HEK293 (cell line): Measurements from ENCODE around the gene FGD4.

Source experiments
- CTCF ChIA-PET: fragments of 350-600 bp; formaldehyde crosslinking; extraction: SDS; loops from one replicate; lab custom pipeline; 2021; ENCODE audit warnings: antibody characterized with exemption; lab: Yijun Ruan, JAX
- POLR2A ChIA-PET: fragments of 300-600 bp; formaldehyde crosslinking; extraction: SDS; loops from one replicate; lab custom pipeline; 2020; ENCODE audit warnings: antibody characterized with exemption, inconsistent platforms; lab: Yijun Ruan, JAX
- H3K27ac ChIP-seq: fragments of 200-500 bp; sonication (Bioruptor generic); 2 replicates; pipeline ENCODE4 v1.5.1; 2014; ENCODE audit warnings: low read depth, low read length, control low read depth, inconsistent platforms; ENCODE audit errors: extremely low read depth
- H3K36me3 ChIP-seq, 2 experiments: fragments of 200-500 bp in 1 of 2; sonication (Bioruptor generic) in 1 of 2; 1 replicate in 1 of 2; 2 replicates in 1 of 2; pipeline ENCODE4 v1.5.1; 2014 to 2017; ENCODE audit warnings: inconsistent platforms in 2 of 2, low read length in 2 of 2; ENCODE audit not compliant: control insufficient read depth in 2 of 2, insufficient read depth in 1 of 2
- H3K4me1 ChIP-seq: fragments of 200-500 bp; sonication (Bioruptor generic); 2 replicates; pipeline ENCODE4 v1.5.1; 2014; ENCODE audit warnings: mild to moderate bottlenecking, low read length, inconsistent platforms; ENCODE audit not compliant: control insufficient read depth, insufficient read depth
- H3K4me3 ChIP-seq: 2 replicates; pipeline ENCODE4 v1.5.1; 2011; ENCODE audit warnings: low read depth, mild to moderate bottlenecking, control low read depth, low read length, moderate library complexity
- H3K9me3 ChIP-seq: fragments of 200-500 bp; sonication (Bioruptor generic); 2 replicates; pipeline ENCODE4 v1.5.1; 2014; ENCODE audit warnings: low read depth, low read length, inconsistent platforms; ENCODE audit not compliant: control insufficient read depth, insufficient read depth
- BCL11A ChIP-seq: fragments of 450-650 bp; formaldehyde crosslinking; IDR thresholded peaks from 2 replicates; pipeline ENCODE4 v1.5.1; 2016; ENCODE audit warnings: low read depth, missing biosample characterization, missing genetic modification characterization
- BCL11B ChIP-seq: fragments of 450-650 bp; formaldehyde crosslinking; IDR thresholded peaks from 2 replicates; pipeline ENCODE4 v1.5.1; 2016; ENCODE audit warnings: low read depth, missing biosample characterization, missing genetic modification characterization
- YY1 ChIP-seq: fragments of 450-650 bp; formaldehyde crosslinking; IDR thresholded peaks from 2 replicates; pipeline ENCODE4 v1.5.1; 2018; ENCODE audit warnings: missing biosample characterization, missing genetic modification characterization
- ZFP41 ChIP-seq: fragments of 450-650 bp; formaldehyde crosslinking; IDR thresholded peaks from 2 replicates; pipeline ENCODE4 v1.5.1; 2016; ENCODE audit warnings: missing biosample characterization, missing genetic modification characterization, borderline replicate concordance
- ZNF24 ChIP-seq: fragments of 450-650 bp; formaldehyde crosslinking; IDR thresholded peaks from 2 replicates; pipeline ENCODE4 v1.5.1; 2016; ENCODE audit warnings: missing biosample characterization, missing genetic modification characterization
- ZNF549 ChIP-seq: fragments of 450-650 bp; IDR thresholded peaks from 2 replicates; pipeline ENCODE4 v1.5.1; 2018; ENCODE audit warnings: missing biosample characterization, missing genetic modification characterization, mild to moderate bottlenecking, inconsistent platforms, moderate library complexity
- ZNF558 ChIP-seq: fragments of 450-650 bp; formaldehyde crosslinking; IDR thresholded peaks from 2 replicates; pipeline ENCODE4 v1.5.1; 2016; ENCODE audit warnings: missing biosample characterization, missing genetic modification characterization
- ZNF624 ChIP-seq: fragments of 450-650 bp; formaldehyde crosslinking; IDR thresholded peaks from 2 replicates; pipeline ENCODE4 v1.5.1; 2017; ENCODE audit warnings: missing biosample characterization, missing genetic modification characterization
- TF ChIP-seq, protein P1 (sequence below): fragments of 450-650 bp; formaldehyde crosslinking; conservative IDR thresholded peaks from 2 replicates; pipeline ENCODE4 v1.5.1; 2016; ENCODE audit warnings: low read depth, missing biosample characterization, missing genetic modification characterization
- TF ChIP-seq, protein P2 (sequence below): fragments of 450-650 bp; formaldehyde crosslinking; IDR thresholded peaks from 2 replicates; pipeline ENCODE4 v1.5.0; 2017; ENCODE audit warnings: missing biosample characterization, missing genetic modification characterization, borderline replicate concordance
- TF ChIP-seq, protein P3 (sequence below): fragments of 450-650 bp; formaldehyde crosslinking; IDR thresholded peaks from 2 replicates; pipeline ENCODE4 v1.5.1; 2016; ENCODE audit warnings: missing biosample characterization, missing genetic modification characterization, borderline replicate concordance

The FGD4 gene

DNA sequence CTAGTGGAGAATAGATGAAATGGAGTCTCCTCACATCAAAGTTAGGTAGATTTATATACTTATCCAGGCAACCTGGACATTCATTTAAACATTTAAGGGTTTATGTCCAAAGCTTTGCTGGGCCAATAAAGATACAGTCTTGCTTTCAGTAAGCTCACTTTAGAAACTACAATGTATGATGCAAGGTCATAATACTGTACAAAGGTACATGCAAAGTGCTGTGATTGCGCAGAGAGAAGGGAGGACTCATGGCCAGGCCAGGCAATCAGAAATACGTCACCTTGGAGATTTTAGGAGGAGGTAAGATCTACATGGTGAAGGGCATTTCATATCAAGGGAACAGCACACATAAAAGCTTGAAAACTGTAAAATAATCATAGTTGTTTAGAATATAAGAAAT lies 113.6 kb downstream of the FGD4 start (continued):
- no peak for TF ChIP-seq ZNF558 (tag by site-specific recombination)
- no peak for TF ChIP-seq YY1 (tag by site-specific recombination)
- no peak for TF ChIP-seq ZNF624 (tag by site-specific recombination)

- no peaks in the 10 kb centered on the region for H3K36me3 ChIP-seq
- POLR2A ChIA-PET: no interaction called here
- H3K27ac ChIP-seq: no peak overlapping the region
- no peaks in the 10 kb centered on the region for H3K9me3 ChIP-seq
- no peaks in the 10 kb centered on the region for H3K4me1 ChIP-seq
- TF ChIP-seq, protein P1, sequence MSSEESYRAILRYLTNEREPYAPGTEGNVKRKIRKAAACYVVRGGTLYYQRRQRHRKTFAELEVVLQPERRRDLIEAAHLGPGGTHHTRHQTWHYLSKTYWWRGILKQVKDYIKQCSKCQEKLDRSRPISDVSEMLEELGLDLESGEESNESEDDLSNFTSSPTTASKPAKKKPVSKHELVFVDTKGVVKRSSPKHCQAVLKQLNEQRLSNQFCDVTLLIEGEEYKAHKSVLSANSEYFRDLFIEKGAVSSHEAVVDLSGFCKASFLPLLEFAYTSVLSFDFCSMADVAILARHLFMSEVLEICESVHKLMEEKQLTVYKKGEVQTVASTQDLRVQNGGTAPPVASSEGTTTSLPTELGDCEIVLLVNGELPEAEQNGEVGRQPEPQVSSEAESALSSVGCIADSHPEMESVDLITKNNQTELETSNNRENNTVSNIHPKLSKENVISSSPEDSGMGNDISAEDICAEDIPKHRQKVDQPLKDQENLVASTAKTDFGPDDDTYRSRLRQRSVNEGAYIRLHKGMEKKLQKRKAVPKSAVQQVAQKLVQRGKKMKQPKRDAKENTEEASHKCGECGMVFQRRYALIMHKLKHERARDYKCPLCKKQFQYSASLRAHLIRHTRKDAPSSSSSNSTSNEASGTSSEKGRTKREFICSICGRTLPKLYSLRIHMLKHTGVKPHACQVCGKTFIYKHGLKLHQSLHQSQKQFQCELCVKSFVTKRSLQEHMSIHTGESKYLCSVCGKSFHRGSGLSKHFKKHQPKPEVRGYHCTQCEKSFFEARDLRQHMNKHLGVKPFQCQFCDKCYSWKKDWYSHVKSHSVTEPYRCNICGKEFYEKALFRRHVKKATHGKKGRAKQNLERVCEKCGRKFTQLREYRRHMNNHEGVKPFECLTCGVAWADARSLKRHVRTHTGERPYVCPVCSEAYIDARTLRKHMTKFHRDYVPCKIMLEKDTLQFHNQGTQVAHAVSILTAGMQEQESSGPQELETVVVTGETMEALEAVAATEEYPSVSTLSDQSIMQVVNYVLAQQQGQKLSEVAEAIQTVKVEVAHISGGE: 0 out of 2 replicates have a peak, but pooled peaks have one; percentile 21
- no peak for TF ChIP-seq ZFP41
- TF ChIP-seq, all 188 proteins: peak for 1
- CTCF ChIA-PET: interaction anchor here (0.9 to 1.2 kb wide), 2 partner anchors 59 to 149 kb away, joined by 3 read pairs; no protein-coding TSS in a partner anchor
- no peak overlapping the region for H3K4me3 ChIP-seq
Observed at GRCh38 chr12:32515137-32515873, 115.9 kb downstream of the FGD4 start.

DNA sequence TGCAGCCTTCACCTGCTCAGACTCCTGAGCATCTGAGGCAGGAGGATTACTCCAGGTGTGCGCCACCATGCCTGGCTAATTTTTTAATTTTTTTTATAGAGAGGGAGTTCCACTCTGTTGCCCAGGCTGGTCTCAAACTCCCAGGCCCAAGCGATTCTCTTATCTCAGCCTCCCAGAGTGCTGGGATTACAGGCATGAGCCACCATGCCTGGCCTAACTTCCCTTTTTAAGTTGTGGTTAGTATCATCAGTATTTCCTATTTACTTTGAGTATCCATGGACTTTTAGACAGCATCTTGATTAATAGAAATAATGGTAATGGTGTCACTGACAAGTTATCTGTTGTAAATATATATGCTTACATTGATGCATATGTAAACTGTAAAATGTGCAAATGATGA lies 116.9 kb downstream of the FGD4 start:
- Histone ChIP-seq H3K27ac (no peak overlapping the region), H3K36me3 (no peaks in the 10 kb centered on the region), H3K9me3 (no peaks in the 10 kb centered on the region), H3K4me1 (no peaks in the 10 kb centered on the region), H3K4me3 (no peak overlapping the region)
- TF ChIP-seq ZNF549 (tag by site-specific recombination) (no peak), BCL11A (tag by site-specific recombination) (no peak), ZNF24 (tag by site-specific recombination) (no peak), BCL11B (tag by site-specific recombination) (no peak)
- TF ChIP-seq, protein P2, sequence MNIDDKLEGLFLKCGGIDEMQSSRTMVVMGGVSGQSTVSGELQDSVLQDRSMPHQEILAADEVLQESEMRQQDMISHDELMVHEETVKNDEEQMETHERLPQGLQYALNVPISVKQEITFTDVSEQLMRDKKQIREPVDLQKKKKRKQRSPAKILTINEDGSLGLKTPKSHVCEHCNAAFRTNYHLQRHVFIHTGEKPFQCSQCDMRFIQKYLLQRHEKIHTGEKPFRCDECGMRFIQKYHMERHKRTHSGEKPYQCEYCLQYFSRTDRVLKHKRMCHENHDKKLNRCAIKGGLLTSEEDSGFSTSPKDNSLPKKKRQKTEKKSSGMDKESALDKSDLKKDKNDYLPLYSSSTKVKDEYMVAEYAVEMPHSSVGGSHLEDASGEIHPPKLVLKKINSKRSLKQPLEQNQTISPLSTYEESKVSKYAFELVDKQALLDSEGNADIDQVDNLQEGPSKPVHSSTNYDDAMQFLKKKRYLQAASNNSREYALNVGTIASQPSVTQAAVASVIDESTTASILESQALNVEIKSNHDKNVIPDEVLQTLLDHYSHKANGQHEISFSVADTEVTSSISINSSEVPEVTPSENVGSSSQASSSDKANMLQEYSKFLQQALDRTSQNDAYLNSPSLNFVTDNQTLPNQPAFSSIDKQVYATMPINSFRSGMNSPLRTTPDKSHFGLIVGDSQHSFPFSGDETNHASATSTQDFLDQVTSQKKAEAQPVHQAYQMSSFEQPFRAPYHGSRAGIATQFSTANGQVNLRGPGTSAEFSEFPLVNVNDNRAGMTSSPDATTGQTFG: no peak
- TF ChIP-seq, protein P3, sequence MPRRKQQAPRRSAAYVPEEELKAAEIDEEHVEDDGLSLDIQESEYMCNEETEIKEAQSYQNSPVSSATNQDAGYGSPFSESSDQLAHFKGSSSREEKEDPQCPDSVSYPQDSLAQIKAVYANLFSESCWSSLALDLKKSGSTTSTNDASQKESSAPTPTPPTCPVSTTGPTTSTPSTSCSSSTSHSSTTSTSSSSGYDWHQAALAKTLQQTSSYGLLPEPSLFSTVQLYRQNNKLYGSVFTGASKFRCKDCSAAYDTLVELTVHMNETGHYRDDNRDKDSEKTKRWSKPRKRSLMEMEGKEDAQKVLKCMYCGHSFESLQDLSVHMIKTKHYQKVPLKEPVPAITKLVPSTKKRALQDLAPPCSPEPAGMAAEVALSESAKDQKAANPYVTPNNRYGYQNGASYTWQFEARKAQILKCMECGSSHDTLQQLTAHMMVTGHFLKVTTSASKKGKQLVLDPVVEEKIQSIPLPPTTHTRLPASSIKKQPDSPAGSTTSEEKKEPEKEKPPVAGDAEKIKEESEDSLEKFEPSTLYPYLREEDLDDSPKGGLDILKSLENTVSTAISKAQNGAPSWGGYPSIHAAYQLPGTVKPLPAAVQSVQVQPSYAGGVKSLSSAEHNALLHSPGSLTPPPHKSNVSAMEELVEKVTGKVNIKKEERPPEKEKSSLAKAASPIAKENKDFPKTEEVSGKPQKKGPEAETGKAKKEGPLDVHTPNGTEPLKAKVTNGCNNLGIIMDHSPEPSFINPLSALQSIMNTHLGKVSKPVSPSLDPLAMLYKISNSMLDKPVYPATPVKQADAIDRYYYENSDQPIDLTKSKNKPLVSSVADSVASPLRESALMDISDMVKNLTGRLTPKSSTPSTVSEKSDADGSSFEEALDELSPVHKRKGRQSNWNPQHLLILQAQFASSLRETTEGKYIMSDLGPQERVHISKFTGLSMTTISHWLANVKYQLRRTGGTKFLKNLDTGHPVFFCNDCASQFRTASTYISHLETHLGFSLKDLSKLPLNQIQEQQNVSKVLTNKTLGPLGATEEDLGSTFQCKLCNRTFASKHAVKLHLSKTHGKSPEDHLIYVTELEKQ (tag by site-specific recombination): no peak
- ChIA-PET POLR2A (no interaction called here), CTCF (no interaction called here)
